SK-MEL-5 (cell line): ENCODE results near the gene NAV2. TPM values are rescaled to one million over a fixed set of nuclear protein-coding genes. Genes with fewer than 3 reads are reported as not detected.

Source experiments
- DNase-seq: peaks from one replicate; pipeline ENCODE4 v3.0.0-alpha.2; 2016; ENCODE audit warnings: low read depth, low spot score
- in situ Hi-C: cut with HindIII; loops from 2 replicates; pipeline ENCODE4 v1.10.0; 2016; ENCODE audit warnings: low sequenced_read_pairs, high pct_unique_total_duplicates, low pct_unique_long_range_greater_than_20kb
- total RNA-seq: library from RNA; depleted of rRNA; stranded (reverse); fragments of >200 nt; shearing (Covaris generic); gene quantifications from 2 replicates; pipeline ENCODE4 v1.2.3, GENCODE V29; 2014

NAV2 gene
- total RNA-seq, 1 experiment from 2014 or later = 14.5 TPM

DNA sequence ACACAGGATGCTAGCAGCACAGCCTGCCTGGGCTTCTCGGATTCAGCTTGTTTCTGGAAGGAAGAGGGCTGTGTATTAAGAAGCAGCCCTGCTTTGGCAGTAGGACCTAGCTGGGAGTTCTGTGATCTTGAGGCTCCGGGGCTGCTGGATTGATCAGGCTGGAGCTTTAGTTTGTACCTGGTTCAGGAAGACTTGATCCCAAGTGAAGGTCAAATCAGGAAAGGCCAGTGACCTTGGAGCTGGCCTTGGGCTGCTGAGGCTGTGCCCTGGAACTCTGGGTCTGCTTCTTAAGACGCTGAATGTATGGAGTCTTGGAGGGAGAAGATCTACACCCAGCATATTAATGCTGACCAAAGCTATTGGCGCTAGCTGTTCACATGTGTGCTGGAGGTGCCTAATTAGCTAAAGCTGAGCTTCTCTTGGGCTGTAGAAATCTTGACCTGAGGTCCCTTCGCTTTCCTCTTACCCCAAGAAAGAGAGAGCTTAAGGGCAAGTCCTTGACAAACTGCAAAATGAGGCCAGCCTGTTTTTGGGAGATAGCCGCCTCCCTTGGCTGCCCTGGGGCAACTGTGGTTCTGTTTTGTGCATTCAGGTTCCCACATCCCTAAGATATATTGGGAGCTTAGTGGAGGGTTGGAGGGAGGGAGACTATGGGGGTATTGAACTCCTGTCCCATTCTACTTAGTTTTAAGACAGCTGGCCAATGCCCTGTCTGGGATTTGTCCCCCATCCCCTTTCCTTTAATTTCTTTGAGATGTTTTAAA lies 311.7 kb downstream of the NAV2 start:
- in situ Hi-C loops = no loop called here
- no peak for DNase-seq

DNA sequence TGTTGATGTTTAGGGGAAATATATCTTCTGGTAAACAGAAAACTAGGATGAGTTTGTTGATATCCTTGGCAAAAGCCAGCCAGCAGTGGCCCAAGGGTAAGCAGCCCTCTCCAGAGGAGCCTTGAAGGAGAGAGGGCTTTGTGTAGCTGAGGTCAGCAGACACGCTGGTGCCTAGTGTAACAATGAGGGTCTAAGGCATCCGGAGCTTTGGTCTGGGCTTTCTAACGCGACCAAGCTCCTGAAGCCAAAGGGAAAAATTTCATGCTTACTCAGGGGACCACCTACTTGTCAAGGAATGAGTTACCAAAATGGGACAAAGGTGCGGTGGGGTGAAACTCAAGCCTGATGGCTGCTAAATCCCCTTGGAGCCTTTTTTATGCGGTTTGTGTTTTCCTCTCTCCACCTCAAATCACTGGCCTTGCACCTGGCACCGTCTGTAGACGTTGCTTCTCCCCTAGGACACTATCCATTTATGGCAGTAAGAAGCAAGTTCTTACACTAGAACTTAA lies 312.7 kb downstream of the NAV2 start:
- in situ Hi-C loops = no loop called here
- DNase-seq = no peak

GRCh38 chr11:20026629-20027555 lies 314.3 kb downstream of the NAV2 start:
- in situ Hi-C loops = no loop called here
- no peak for DNase-seq

DNA sequence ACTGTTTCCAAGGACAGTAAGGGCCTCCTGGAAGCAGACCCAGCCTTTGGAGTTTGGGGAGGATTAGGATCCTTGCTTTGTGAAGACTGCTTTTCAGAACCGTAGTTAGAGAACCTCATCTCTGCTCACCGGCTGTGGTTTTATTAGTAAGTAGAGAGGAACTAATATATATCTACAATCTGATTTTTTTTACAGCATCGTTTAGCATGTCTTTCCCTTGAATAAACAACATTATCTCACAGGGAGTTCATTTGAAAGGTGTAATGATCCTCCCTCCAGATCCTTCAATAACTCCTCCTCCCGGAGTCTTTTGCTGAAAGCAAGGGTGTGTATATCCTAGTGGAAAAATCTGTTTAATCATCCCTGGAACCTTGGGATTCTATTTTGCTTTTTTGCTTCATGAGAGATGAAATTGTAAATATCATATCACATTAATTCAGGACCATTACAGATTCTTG lies 314.9 kb downstream of the NAV2 start:
- no peak for DNase-seq
- in situ Hi-C loops = no loop called here

DNA sequence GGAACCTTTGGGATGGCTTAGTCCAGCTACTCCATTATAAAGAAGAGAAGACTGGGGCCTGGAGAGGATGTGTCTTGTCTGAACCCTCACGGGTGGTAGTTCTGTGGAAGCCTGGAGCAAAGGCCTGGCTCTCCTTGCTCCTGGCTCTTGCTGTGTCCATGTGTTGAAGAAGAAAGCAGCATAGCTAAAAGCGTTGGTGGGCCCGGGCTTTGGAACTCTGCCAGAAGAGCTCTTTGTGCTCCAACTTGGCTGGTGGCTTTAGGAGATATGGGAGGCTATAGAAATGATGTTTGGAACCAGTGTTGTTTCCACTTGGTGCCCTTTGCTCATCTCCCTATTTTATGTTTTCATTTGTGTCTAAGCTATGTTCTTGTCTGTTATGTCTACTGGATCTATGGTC lies 316.6 kb downstream of the NAV2 start:
- no peak for DNase-seq
- in situ Hi-C loops = no loop called here

- in situ Hi-C loops = no loop called here
- no peak for DNase-seq
Measured at GRCh38 chr11:20030472-20030871, 317.8 kb downstream of the NAV2 start.

DNA sequence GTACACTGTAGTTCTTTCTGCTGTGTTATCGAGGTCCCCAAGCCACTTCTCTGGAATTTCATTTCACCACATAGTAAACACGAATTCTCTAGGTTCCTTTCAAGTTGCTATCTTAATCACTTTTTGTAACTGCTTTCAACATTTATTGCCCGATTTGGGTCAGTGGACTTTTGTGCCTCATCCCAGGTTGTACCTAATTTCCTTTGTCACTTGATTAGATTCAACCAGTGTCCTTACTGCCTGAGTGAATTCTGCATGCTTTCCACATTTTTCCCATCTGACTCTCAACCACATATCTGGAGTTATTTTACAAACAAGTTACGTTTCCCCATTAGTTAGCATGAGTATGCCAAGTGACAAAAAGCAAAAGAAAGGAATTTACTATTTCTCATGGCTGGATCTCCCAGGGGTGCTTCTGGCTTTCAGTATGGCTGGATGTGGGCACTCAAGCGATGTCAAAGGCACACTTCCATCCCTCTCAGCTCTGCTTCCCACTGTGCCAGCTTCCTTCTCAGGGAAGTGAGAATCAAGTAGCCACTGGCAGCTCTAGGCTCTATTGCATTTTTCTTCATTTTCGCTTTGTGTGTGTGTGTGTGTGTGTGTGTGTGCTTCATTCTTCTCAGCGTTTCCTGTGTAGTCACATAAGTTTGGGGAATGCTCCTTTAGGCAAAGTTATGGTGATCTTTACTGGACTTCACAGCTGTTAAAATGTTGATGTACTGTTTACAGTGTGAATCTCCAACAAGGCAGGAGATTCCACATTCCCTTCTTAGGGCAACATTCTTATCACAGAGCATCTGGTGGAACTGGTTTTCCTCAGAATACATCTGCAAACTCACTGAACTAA lies 318.7 kb downstream of the NAV2 start:
- DNase-seq = no peak
- in situ Hi-C loops = no loop called here

DNA sequence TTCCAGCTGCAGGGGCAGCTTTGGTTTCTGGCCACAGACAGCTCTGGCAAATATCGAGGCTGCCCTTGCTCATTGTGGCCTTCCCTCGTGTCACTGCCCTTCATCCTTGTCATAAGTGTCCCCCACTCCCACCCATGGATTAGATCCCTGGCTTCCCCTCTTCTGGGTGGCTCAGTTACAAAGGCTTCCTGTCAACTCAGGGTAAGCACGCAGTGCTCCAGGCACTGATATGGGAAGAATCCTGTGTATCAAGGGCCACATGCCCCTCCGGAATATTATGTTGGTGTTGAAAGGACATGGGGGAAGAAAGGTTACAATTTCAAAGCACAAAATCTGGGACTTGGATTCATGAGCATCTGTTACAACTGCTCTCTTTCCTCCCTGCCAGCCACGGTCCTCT lies 319.5 kb downstream of the NAV2 start:
- in situ Hi-C loops = no loop called here
- no peak for DNase-seq

DNA sequence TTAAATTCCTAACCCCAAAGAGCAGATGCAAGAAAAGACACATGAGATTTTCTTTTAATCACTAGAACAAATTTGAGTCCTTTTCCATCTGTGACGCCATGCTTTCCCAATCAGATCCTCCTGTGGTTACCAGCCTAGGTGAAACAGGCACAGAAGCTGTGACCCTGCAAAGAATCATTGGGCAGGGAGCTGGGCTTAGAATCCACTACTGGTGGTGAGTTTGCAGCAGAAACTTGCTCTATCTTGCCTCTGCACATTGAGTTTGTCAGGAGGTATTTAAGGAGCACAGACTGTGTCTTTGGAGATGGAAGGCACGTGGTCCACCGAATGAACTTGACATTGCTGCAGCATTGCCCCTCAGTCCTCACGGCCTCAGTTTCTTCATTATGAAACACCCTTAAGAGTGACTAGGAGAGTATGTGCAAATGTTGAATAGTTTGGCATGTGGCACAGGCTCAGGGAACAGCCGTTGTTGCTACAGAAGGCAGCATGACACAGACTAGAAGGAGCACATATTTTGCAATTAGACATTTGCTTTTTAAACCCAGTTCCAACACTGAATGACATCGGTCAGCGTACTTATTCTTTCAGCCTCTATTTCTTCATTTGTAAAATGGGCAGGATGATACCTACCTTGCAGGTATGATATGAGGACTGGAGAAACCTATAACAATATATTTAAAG lies 320.1 kb downstream of the NAV2 start:
- in situ Hi-C loops = no loop called here
- DNase-seq = no peak

DNA sequence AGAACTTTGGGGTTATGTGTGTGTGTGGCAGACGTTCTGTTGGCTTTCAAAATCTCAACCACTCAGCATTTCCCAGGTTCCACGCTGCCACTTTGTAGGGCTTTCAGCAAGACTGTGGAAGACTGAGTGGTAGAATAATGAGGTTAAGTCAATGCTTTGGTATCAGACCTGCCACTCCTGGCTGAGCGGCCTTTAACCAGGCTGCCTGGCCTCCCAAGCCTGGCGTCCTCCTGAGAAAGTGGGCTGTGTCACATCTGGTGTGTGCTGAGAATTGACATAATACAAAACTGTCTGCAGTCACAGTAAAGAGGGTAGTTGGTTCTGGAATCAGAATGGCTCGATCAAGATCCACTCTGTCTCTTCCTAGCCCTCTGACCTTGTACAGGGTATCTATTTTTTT lies 321.2 kb downstream of the NAV2 start:
- in situ Hi-C loops = no loop called here
- DNase-seq = no peak

- in situ Hi-C loops = no loop called here
- DNase-seq = no peak
Measured at GRCh38 chr11:20034941-20035340, 322.3 kb downstream of the NAV2 start.

DNA sequence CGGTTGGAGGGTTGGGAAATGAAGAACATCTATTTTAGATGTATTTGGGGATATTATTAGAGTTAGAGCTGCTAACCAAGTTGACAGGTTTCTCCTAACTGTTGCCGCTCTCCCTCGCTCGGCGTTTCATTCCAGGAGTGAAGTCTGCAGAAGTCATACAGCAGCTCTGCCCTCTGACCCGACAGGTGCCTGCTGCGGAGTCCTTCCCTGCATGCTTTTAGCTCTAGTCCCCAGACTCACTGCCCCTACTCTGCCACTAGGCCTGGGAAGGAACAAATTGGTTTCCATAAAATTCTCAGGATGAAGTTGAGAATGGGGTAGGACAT lies 322.7 kb downstream of the NAV2 start:
- no peak for DNase-seq
- in situ Hi-C loops = no loop called here

GRCh38 chr11:20035701-20036601 lies 323.3 kb downstream of the NAV2 start:
- no peak for DNase-seq
- in situ Hi-C loops = no loop called here

DNA sequence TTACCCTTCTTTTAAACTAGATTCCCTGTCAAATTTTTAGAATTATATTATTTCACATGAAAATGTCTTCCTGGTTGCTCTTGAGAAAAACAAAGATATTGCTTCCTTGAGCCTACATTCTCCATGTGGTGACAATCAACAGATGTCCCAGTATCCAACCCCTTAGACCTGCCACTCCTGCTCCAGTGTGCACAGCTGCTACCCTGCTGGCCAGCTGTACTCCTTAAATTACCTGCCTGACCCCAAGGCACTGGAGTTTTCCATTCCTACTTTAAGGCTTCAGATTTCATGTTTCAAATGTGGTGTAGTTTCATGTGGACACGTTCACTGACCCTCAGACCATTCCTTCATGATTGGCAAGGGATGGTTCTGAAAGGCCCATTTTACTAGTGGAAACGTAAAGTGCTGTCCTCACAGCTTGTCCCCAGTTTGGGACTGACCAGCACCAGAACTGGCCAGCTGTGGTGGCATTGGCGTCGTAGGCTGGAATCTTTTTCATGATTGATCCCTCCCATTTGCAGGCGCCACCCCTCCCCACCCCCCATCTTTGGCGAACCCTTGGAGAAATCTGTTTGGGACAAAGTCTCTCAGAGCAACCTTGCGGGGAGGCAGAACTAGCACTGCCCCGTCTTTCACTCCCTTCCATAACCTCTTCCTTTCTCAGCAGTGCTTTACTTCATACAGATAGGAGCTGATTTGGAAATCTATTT lies 324.1 kb downstream of the NAV2 start:
- in situ Hi-C loops = no loop called here
- no peak for DNase-seq

DNA sequence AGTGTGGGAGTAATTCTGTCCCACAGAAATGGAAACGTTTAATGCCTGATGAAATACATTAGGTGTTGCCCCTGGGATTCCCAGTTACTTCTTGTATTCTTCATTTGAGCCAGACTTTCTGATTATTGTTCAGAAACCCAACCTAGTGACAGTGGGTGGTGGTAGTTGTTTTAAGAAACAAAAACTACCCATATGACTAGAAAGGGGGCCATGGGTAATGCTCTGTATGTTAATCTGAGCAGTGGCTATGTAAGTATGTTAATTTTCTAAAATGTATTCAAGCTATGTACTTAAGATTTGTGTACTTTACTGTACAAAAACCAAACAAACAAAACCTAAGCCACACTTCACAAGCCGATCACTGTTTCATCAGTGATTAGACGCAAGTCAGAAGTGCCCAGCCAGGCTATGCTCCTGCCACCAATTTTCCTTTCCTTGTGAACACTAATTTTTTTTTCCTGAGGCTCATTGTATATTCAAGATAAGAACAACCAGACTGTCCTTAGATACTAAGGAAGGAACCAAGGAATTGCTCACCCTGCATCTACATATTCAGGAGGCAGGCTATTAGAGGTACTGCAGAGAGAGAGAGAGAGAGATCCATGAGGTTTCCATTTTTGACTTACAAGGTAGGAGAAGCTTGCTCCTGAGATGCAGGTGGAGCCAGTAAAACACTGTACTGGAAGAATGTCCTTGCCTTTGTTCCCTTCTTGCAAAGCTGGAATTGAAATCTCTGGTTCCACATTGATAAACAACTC lies 324.9 kb downstream of the NAV2 start:
- in situ Hi-C loops = no loop called here
- no peak for DNase-seq
